HUES48 (cell line): Measurements from ENCODE around the gene AK5.

Experiments
- H3K27ac ChIP-seq: one replicate; pipeline ENCODE4 v1.7.0; 2013; ENCODE audit warnings: low read depth, low read length, inconsistent platforms
- H3K27me3 ChIP-seq: 2 replicates; pipeline ENCODE4 v1.6.1; 2013; ENCODE audit warnings: mild to moderate bottlenecking, low read length; ENCODE audit not compliant: control insufficient read depth, insufficient read depth
- H3K36me3 ChIP-seq: 2 replicates; pipeline ENCODE4 v1.6.1; 2013; ENCODE audit warnings: low read length; ENCODE audit not compliant: control insufficient read depth, insufficient read depth
- H3K4me1 ChIP-seq: 2 replicates; pipeline ENCODE4 v1.6.1; 2013; ENCODE audit warnings: mild to moderate bottlenecking, low read length; ENCODE audit not compliant: control insufficient read depth, insufficient read depth
- H3K4me3 ChIP-seq: 2 replicates; pipeline ENCODE4 v1.5.1; 2013; ENCODE audit warnings: mild to moderate bottlenecking, low read depth, low read length
- H3K9ac ChIP-seq: 2 replicates; pipeline ENCODE4 v1.6.1; 2013; ENCODE audit warnings: mild to moderate bottlenecking, low read depth, low read length, moderate library complexity
- H3K9me3 ChIP-seq: 2 replicates; pipeline ENCODE4 v1.6.1; 2013; ENCODE audit warnings: low read length; ENCODE audit not compliant: control insufficient read depth, insufficient read depth

Gene AK5

GRCh38 chr1:77375990-77376389, 94.2 kb downstream of the AK5 start:
- Histone ChIP-seq H3K36me3 (no peaks in the 10 kb centered on the region), H3K27me3 (no peaks in the 10 kb centered on the region), H3K9me3 (no peaks in the 10 kb centered on the region), H3K4me1 (0 out of 2 replicates have a peak, but pooled peaks cover 4% of the 10 kb centered on the region), H3K4me3 (no peak overlapping the region), H3K27ac (no peak overlapping the region), H3K9ac (no peak overlapping the region)

GRCh38 chr1:77378723-77379535, 97.1 kb downstream of the AK5 start:
- Histone ChIP-seq H3K27me3 (no peaks in the 10 kb centered on the region), H3K4me3 (no peak overlapping the region), H3K36me3 (no peaks in the 10 kb centered on the region), H3K27ac (no peak overlapping the region), H3K4me1 (0 out of 2 replicates have a peak, but pooled peaks cover 4% of the 10 kb centered on the region), H3K9me3 (no peaks in the 10 kb centered on the region), H3K9ac (no peak overlapping the region)

- H3K27ac ChIP-seq = no peak overlapping the region
- no peak overlapping the region for H3K9ac ChIP-seq
- no peak overlapping the region for H3K4me3 ChIP-seq
- H3K9me3 ChIP-seq = no peaks in the 10 kb centered on the region
- H3K36me3 ChIP-seq = no peaks in the 10 kb centered on the region
- peaks cover 9% of the 10 kb centered on the region; the same call in 1 of the 2 replicates for H3K4me1 ChIP-seq
- H3K27me3 ChIP-seq = no peaks in the 10 kb centered on the region
Measured at GRCh38 chr1:77382366-77382765, 100.5 kb downstream of the AK5 start.

- peaks cover 17% of the 10 kb centered on the region for H3K4me1 ChIP-seq
- no peaks in the 10 kb centered on the region for H3K27me3 ChIP-seq
- H3K4me3 ChIP-seq = no peak overlapping the region
- no peaks in the 10 kb centered on the region for H3K9me3 ChIP-seq
- H3K27ac ChIP-seq = no peak overlapping the region
- H3K9ac ChIP-seq = no peak overlapping the region
- no peaks in the 10 kb centered on the region for H3K36me3 ChIP-seq
Measured at GRCh38 chr1:77383236-77383635, 101.4 kb downstream of the AK5 start.

- Histone ChIP-seq H3K9ac (no peak overlapping the region), H3K36me3 (no peaks in the 10 kb centered on the region), H3K9me3 (no peaks in the 10 kb centered on the region), H3K4me3 (no peak overlapping the region), H3K4me1 (peaks cover 15% of the 10 kb centered on the region), H3K27ac (no peak overlapping the region), H3K27me3 (no peaks in the 10 kb centered on the region)
Measured at GRCh38 chr1:77385551-77385950, 103.7 kb downstream of the AK5 start.

GRCh38 chr1:77386276-77386675, 104.5 kb downstream of the AK5 start:
- H3K9me3 ChIP-seq = no peaks in the 10 kb centered on the region
- peaks cover 15% of the 10 kb centered on the region for H3K4me1 ChIP-seq
- no peaks in the 10 kb centered on the region for H3K27me3 ChIP-seq
- H3K36me3 ChIP-seq = no peaks in the 10 kb centered on the region
- H3K9ac ChIP-seq = no peak overlapping the region
- no peak overlapping the region for H3K27ac ChIP-seq
- no peak overlapping the region for H3K4me3 ChIP-seq

- Histone ChIP-seq H3K27me3 (no peaks in the 10 kb centered on the region), H3K27ac (no peak overlapping the region), H3K9me3 (no peaks in the 10 kb centered on the region), H3K4me3 (no peak overlapping the region), H3K36me3 (no peaks in the 10 kb centered on the region), H3K9ac (no peak overlapping the region), H3K4me1 (peaks cover 15% of the 10 kb centered on the region)
Measured at GRCh38 chr1:77387553-77387952, 105.7 kb downstream of the AK5 start.

- no peaks in the 10 kb centered on the region for H3K9me3 ChIP-seq
- no peak overlapping the region for H3K9ac ChIP-seq
- H3K36me3 ChIP-seq = no peaks in the 10 kb centered on the region
- H3K27me3 ChIP-seq = no peaks in the 10 kb centered on the region
- peaks cover 15% of the 10 kb centered on the region for H3K4me1 ChIP-seq
- H3K27ac ChIP-seq = no peak overlapping the region
- H3K4me3 ChIP-seq = no peak overlapping the region
Measured at GRCh38 chr1:77388661-77389060, 106.8 kb downstream of the AK5 start.

GRCh38 chr1:77392486-77392885, 110.7 kb downstream of the AK5 start:
- H3K27ac ChIP-seq = no peak overlapping the region
- H3K4me3 ChIP-seq = no peak overlapping the region
- no peaks in the 10 kb centered on the region for H3K9me3 ChIP-seq
- H3K27me3 ChIP-seq = no peaks in the 10 kb centered on the region
- H3K4me1 ChIP-seq = peaks cover 9% of the 10 kb centered on the region
- H3K36me3 ChIP-seq = no peaks in the 10 kb centered on the region
- no peak overlapping the region for H3K9ac ChIP-seq

GRCh38 chr1:77394166-77394565, 112.3 kb downstream of the AK5 start:
- Histone ChIP-seq H3K4me1 (peaks cover 10% of the 10 kb centered on the region), H3K9me3 (no peaks in the 10 kb centered on the region), H3K27me3 (no peaks in the 10 kb centered on the region), H3K36me3 (no peaks in the 10 kb centered on the region), H3K27ac (no peak overlapping the region), H3K4me3 (no peak overlapping the region), H3K9ac (no peak overlapping the region)

GRCh38 chr1:77395051-77395450, 113.2 kb downstream of the AK5 start:
- Histone ChIP-seq H3K27ac (no peak overlapping the region), H3K36me3 (no peaks in the 10 kb centered on the region), H3K4me1 (peaks cover 10% of the 10 kb centered on the region), H3K9ac (no peak overlapping the region), H3K9me3 (no peaks in the 10 kb centered on the region), H3K27me3 (no peaks in the 10 kb centered on the region), H3K4me3 (no peak overlapping the region)
